Testis (tissue), 2 donors: Measurements from ENCODE around the gene THRB.

ENCODE experiments used
- POLR2A ChIP-seq: fragments of 450-650 bp; IDR thresholded peaks from one replicate; pipeline ENCODE4 v1.6.1; 2017; ENCODE audit warnings: antibody characterized with exemption, mild to moderate bottlenecking, moderate library complexity
- TF ChIP-seq, protein P1 (sequence below), 3 experiments: fragments of 450-650 bp in 2 of 3; fragments of 200-600 bp in 1 of 3; sonication (generic) in 1 of 3; IDR thresholded peaks; one replicate each; pipeline ENCODE4 v1.5.1; 2016 to 2019; ENCODE audit warnings: antibody characterized with exemption in 3 of 3, mild to moderate bottlenecking in 2 of 3, moderate library complexity in 1 of 3

DNA sequence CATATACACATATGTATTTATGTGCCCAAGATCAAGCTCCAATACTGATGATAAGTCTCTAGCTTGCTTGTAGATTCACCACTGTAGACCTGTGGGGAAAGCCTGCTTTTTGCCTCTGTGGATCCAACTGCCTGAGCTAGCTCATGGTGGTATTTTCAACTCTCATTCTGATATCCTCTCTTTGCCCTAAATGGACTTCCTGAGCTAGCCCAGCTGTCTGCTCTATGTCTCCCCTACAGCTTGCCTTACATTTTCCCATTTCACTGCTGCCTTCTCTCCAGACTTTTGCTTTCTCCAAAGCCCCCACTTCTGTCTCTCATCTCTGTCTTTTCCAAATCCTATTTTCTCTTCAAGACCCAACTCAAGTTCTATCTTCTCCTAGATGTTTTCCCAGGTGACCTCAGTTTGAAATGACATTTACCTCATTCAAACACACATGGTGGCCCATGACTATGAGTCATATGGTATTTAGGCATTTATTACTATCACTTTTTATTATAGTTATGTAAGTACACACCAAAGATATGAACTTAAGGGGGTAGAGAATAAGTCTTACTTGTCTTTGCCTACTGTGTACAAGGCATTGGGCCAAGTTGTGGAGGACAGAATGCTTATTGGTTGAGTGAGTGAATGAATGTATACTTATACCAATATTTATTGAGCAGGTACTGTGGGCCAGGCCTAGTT lies 357.9 kb downstream of the THRB start:
- TF ChIP-seq, protein P1, sequence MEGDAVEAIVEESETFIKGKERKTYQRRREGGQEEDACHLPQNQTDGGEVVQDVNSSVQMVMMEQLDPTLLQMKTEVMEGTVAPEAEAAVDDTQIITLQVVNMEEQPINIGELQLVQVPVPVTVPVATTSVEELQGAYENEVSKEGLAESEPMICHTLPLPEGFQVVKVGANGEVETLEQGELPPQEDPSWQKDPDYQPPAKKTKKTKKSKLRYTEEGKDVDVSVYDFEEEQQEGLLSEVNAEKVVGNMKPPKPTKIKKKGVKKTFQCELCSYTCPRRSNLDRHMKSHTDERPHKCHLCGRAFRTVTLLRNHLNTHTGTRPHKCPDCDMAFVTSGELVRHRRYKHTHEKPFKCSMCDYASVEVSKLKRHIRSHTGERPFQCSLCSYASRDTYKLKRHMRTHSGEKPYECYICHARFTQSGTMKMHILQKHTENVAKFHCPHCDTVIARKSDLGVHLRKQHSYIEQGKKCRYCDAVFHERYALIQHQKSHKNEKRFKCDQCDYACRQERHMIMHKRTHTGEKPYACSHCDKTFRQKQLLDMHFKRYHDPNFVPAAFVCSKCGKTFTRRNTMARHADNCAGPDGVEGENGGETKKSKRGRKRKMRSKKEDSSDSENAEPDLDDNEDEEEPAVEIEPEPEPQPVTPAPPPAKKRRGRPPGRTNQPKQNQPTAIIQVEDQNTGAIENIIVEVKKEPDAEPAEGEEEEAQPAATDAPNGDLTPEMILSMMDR (IDR thresholded peaks at IDR 0.05) = no peak
- TF ChIP-seq POLR2A = no peak
